ENCODE data around the gene MRGPRE.

DNA sequence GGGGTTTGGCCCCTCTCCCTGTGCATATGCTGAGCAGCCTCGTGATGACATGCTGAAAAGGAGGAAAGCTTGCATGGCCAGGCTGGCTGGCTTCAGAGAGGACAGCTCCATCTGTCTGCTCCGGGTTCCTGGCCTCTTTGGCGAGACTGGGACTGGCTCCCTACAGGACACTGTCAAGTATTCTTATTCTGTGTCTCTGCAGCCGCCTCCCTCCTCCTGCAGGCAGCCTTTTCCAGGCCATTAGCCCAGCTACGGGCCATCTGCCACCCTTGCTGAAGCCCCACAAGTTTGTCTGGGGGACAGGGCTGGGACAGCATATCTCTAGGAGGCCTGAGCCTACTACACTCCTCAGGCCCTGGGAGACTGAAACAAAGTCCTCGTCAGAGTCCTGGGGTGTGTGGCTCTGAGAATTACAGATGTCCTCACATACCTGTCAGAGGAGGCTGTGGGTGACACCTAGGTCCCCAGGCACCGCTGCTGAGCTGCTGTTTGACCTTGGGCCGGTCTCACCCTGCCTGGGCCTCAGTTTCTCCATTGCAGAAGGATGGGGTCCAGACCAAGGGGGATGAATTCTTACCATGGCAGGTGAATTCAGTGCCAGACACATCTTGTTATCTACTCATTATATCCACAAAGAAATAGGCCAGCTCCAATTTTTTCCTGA is 24.6 kb downstream of the MRGPRE start:
- TF ChIP-seq, protein P1, sequence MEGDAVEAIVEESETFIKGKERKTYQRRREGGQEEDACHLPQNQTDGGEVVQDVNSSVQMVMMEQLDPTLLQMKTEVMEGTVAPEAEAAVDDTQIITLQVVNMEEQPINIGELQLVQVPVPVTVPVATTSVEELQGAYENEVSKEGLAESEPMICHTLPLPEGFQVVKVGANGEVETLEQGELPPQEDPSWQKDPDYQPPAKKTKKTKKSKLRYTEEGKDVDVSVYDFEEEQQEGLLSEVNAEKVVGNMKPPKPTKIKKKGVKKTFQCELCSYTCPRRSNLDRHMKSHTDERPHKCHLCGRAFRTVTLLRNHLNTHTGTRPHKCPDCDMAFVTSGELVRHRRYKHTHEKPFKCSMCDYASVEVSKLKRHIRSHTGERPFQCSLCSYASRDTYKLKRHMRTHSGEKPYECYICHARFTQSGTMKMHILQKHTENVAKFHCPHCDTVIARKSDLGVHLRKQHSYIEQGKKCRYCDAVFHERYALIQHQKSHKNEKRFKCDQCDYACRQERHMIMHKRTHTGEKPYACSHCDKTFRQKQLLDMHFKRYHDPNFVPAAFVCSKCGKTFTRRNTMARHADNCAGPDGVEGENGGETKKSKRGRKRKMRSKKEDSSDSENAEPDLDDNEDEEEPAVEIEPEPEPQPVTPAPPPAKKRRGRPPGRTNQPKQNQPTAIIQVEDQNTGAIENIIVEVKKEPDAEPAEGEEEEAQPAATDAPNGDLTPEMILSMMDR (IDR thresholded peaks at IDR 0.05): no peak
- no peak for TF ChIP-seq EZH2 (IDR thresholded peaks at IDR 0.05; ENCODE audit: borderline replicate concordance, insufficient read depth, low read depth, low read length, poor library complexity, severe bottlenecking)

Data from B cell (primary cell).